Activated T-cell treated with anti-CD3 and anti-CD28 coated beads, Interleukin-2, amount 50 U/mL, for 4 hours (primary cell): Measurements from ENCODE around the gene ZNF37A. TPM values are rescaled to one million over a fixed set of nuclear protein-coding genes. Genes with fewer than 3 reads are reported as not detected.
"Not testable (repeated sequence)": the region's sequence is repeated elsewhere in the genome, so short reads cannot be mapped to it uniquely, and the experiment has no call there.

ENCODE experiments used
- ATAC-seq, 2 donors: fragments of 200-7000 bp; cut with Tn5 transposase; one replicate each; pipeline ENCODE4 v1.10.0; 2021
- DNase-seq: peaks from one replicate; pipeline ENCODE4 v3.0.0-alpha.2; 2020
- H3K27me3 Mint-ChIP-seq: one replicate; pipeline ENCODE4 v1.8.0; 2021; ENCODE audit warnings: low read depth, mixed read lengths
- H3K36me3 Mint-ChIP-seq: one replicate; pipeline ENCODE4 v1.8.0; 2022; ENCODE audit warnings: mixed read lengths; ENCODE audit not compliant: insufficient read depth
- H3K4me1 Mint-ChIP-seq: one replicate; pipeline ENCODE4 v1.8.0; 2021; ENCODE audit warnings: low read depth, mixed read lengths
- H3K4me3 Mint-ChIP-seq: one replicate; pipeline ENCODE4 v1.8.0; 2021; ENCODE audit warnings: mild to moderate bottlenecking, moderate library complexity, mixed read lengths
- H3K9me3 Mint-ChIP-seq: one replicate; pipeline ENCODE4 v1.8.0; 2021; ENCODE audit warnings: mixed read lengths
- total RNA-seq, 3 donors: library from RNA; stranded (reverse); gene quantifications; one replicate each; pipeline ENCODE4 v1.2.1, GENCODE V29; 2021

Gene ZNF37A
- total RNA-seq, 3 donors from 2014 or later = 18.0 to 23.7 (median 19.9) TPM

DNA sequence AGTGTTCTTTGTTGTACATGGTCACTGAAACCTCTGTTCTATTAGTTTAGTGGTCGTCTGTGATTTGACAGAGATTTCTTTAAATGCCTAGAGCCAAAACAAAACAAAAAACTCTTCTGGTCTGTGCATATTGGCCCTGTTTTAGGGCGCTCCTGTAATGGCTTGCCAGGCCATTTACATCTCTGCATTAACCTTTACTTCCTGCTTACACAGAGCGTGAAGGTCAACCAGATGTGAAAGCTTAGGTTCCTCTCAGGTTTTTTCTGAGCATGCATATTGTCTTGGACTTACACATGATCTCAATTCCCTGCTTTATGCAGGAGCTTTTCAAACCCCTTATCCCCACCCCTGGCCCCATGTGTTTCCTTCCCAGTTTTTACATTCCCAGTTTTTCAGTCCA lies 9.6 kb downstream of the ZNF37A start:
- H3K4me3 Mint-ChIP-seq = no peak overlapping the region
- peaks cover 3% of the 10 kb centered on the region for H3K4me1 Mint-ChIP-seq
- H3K27me3 Mint-ChIP-seq = no peaks in the 10 kb centered on the region
- peaks cover 64% of the 10 kb centered on the region for H3K9me3 Mint-ChIP-seq
- H3K36me3 Mint-ChIP-seq = peaks cover 92% of the 10 kb centered on the region
- ATAC-seq = no peak
- DNase-seq = no peak

DNA sequence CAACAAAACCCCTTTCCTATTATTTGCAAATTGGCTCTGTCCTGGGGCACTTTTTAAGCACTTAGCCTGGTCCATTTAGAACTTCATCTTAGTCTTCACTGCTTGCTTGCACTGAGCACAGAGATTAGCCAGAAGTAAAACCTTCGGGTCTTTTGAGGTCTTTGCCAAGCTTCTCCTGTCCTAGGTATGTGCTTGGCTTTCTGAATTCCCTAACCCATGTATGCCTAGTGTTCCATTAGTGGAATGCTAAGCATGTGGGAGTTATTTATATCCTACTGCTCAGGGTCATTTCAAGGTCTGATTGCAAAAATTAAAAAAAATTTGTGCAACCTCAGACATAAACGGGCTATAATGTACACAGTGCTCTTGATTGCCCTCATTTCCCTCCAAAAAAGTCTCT lies 18.0 kb downstream of the ZNF37A start:
- H3K4me3 Mint-ChIP-seq = no peak overlapping the region
- H3K9me3 Mint-ChIP-seq = peaks cover 68% of the 10 kb centered on the region
- DNase-seq (no peak), ATAC-seq (no peak)
- H3K27me3 Mint-ChIP-seq = no peaks in the 10 kb centered on the region
- peaks cover 61% of the 10 kb centered on the region for H3K36me3 Mint-ChIP-seq
- H3K4me1 Mint-ChIP-seq = no peaks in the 10 kb centered on the region

DNA sequence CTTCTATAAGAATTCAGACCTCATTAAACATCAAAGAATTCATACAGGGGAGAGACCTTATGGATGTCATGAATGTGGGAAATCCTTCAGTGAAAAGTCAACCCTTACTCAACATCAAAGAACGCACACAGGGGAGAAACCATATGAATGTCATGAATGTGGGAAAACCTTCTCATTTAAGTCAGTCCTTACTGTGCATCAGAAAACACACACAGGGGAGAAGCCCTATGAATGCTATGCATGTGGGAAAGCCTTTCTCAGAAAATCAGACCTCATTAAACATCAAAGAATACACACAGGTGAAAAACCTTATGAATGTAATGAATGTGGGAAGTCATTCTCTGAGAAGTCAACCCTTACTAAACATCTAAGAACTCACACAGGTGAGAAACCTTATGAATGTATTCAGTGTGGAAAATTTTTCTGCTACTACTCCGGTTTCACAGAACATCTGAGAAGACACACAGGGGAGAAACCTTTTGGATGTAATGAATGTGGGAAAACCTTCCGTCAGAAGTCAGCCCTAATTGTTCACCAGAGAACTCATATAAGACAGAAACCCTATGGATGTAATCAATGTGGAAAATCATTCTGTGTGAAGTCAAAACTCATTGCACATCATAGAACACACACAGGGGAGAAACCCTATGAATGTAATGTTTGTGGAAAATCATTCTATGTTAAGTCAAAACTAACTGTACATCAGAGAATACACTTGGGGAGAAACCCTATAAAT lies 24.1 kb downstream of the ZNF37A start:
- ATAC-seq (no peak), DNase-seq (no peak)
- Mint-ChIP-seq H3K4me1 (no peaks in the 10 kb centered on the region), H3K4me3 (no peak overlapping the region), H3K36me3 (peaks cover 56% of the 10 kb centered on the region), H3K9me3 (peaks cover 68% of the 10 kb centered on the region), H3K27me3 (no peaks in the 10 kb centered on the region)

DNA sequence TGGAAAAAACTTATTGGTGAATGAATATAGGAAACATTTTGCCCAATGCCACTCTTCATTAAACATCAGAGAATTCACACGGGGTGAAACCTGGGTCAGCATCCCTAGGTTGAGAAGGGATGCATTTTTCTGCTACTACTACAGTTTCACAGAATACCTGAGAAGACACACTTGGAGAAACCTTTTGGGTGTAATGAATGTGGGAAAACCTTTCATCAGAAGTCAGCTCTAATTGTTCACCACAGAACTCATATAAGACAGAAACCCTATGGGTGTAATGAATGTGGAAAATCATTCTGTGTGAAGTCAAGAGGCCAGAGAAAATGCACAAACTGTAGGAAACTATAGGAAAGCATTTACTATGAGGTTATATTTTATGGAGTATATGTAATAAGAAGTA lies 24.9 kb downstream of the ZNF37A start:
- ATAC-seq = no peak
- Mint-ChIP-seq H3K4me1 (no peaks in the 10 kb centered on the region), H3K27me3 (no peaks in the 10 kb centered on the region), H3K9me3 (peaks cover 68% of the 10 kb centered on the region), H3K36me3 (peaks cover 53% of the 10 kb centered on the region), H3K4me3 (no peak overlapping the region)
- DNase-seq = no peak

DNA sequence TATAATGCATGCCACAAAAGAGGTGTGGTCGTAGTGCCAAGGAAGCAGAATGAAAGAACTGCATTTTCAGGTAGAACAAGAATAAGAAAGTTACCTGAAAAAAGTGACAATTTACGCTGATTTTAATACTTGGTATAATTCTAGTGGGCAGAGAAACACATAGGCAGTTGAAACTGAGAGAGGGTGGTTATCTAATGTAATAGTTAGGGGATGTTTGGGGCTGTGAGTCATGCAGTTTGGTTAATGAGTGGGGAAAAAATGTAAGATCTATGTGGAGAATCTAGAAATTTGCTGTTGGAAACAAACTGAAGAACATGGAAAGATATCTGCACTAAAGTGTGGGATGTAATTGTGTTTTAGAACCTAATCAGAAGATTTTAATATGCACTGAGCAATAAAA lies 33.7 kb downstream of the ZNF37A start:
- no peaks in the 10 kb centered on the region for H3K4me1 Mint-ChIP-seq
- DNase-seq (no peak), ATAC-seq (no peak)
- H3K36me3 Mint-ChIP-seq = peaks cover 9% of the 10 kb centered on the region
- no peak overlapping the region for H3K4me3 Mint-ChIP-seq
- H3K9me3 Mint-ChIP-seq = peaks cover 75% of the 10 kb centered on the region
- H3K27me3 Mint-ChIP-seq = no peaks in the 10 kb centered on the region

DNA sequence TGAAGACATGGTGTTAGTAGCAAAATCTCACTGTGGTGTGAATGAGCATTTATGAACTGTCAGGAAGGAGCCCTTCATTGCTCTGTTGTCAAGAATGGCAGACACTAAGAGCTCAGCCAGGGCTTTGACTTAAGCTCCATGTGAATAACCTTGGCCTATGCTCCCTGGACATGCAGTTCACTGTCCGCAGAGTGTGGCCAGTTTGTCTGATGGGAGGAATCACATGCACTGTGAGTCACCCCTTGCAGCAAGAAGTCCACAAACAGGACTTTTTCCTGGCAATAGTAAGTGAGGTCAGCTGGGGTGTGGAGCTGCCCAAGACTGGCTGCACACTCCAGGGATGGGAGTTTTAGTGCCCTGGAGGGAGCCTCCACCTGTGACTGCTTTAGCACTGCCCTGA lies 49.5 kb downstream of the ZNF37A start:
- Mint-ChIP-seq H3K36me3 (no peaks in the 10 kb centered on the region), H3K9me3 (peaks cover 7% of the 10 kb centered on the region), H3K27me3 (no peaks in the 10 kb centered on the region), H3K4me1 (no peaks in the 10 kb centered on the region), H3K4me3 (no peak overlapping the region)
- DNase-seq = no peak
- ATAC-seq = no peak

DNA sequence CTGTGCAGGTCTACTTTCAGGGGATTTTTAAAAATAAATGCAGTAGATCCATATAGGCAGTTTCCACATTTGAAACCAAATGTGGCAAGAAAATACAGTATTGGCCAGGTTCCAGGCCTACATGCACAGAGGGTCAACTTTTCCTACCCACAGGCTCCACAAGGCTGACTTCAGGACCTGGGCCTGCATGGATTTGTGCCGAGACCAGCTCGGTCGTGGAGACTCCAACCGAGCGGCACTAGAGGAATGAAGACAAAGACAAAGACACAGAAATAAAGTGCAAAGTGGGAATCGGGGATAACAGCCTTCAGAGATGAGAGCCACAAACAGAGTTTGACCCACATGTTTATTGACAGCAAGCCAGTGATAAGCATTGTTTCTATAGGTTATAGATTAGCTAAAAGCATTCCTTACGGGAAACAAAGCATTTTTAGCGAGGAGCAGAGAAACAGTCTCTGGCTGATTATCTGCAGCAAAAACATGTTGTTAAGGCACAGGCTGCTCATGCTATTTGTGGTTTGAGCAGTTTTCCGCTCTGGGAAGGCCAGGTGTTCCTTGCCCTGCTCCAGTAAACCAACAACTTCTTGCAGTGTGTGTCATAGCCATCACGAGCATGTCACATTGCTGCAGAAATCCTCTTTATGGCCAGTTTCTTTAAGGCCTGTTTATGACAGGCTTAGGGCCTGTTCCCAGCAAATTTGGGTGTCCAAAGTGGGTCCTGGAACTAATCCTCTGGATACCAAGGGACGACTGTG lies 52.6 kb downstream of the ZNF37A start:
- DNase-seq (no peak), ATAC-seq (no peak)
- H3K9me3 Mint-ChIP-seq = peaks cover 4% of the 10 kb centered on the region
- no peaks in the 10 kb centered on the region for H3K4me1 Mint-ChIP-seq
- H3K4me3 Mint-ChIP-seq = no peak overlapping the region
- no peaks in the 10 kb centered on the region for H3K27me3 Mint-ChIP-seq
- no peaks in the 10 kb centered on the region for H3K36me3 Mint-ChIP-seq

DNA sequence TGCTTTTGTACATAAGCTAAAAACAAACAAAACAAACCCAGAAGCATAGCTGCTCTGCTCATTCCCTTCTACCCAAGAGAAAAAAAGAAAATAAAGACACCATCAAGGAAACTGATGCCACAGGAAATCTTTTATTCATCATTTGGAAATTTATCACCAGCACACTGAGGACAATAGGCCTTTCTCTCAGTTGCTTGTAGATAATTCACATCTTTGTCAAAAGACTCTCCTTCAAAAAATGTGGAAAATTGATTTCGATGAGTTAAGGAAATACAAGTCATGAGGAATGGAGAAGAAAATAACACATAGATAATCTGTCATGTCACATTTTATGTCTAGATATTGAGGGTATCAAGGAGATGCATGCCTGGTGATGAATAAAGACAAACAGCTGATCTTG lies 53.5 kb downstream of the ZNF37A start:
- no peaks in the 10 kb centered on the region for H3K4me1 Mint-ChIP-seq
- DNase-seq = no peak

DNA sequence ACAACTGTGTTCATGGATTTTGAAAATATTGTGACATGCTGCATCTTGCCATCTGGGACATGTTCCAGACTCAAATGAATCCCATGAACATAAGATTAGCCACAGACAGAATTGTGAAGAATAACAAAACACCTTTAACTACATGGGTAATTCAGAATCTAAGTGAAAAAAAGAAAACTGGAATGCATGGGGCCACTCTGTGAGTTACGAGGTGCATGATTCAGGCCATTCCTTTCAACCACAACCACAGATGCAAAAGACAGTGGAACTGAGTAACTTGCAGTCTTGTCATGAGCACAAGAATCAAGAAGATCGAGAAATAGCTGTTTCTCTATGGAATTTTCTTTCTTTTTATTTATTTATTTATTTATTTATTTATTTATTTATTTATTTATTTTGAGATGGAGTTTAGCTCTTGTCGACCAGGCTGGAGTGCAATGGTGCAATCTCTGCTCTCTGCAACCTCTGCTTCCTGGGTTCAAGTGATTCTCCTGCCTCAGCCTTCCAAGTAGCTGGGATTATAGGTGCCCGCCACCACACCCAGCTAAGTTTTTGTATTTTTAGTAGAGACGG lies 56.8 kb downstream of the ZNF37A start:
- DNase-seq, H3K4me1 Mint-ChIP-seq, ATAC-seq, H3K9me3 Mint-ChIP-seq, H3K27me3 Mint-ChIP-seq, H3K4me3 Mint-ChIP-seq, H3K36me3 Mint-ChIP-seq: not testable (repeated sequence)

More for the DNA sequence above, 53.5 kb downstream of the ZNF37A start:
- peaks cover 2% of the 10 kb centered on the region for H3K9me3 Mint-ChIP-seq
- no peak overlapping the region for H3K4me3 Mint-ChIP-seq
- ATAC-seq = no peak
- H3K36me3 Mint-ChIP-seq = no peaks in the 10 kb centered on the region
- no peaks in the 10 kb centered on the region for H3K27me3 Mint-ChIP-seq

DNA sequence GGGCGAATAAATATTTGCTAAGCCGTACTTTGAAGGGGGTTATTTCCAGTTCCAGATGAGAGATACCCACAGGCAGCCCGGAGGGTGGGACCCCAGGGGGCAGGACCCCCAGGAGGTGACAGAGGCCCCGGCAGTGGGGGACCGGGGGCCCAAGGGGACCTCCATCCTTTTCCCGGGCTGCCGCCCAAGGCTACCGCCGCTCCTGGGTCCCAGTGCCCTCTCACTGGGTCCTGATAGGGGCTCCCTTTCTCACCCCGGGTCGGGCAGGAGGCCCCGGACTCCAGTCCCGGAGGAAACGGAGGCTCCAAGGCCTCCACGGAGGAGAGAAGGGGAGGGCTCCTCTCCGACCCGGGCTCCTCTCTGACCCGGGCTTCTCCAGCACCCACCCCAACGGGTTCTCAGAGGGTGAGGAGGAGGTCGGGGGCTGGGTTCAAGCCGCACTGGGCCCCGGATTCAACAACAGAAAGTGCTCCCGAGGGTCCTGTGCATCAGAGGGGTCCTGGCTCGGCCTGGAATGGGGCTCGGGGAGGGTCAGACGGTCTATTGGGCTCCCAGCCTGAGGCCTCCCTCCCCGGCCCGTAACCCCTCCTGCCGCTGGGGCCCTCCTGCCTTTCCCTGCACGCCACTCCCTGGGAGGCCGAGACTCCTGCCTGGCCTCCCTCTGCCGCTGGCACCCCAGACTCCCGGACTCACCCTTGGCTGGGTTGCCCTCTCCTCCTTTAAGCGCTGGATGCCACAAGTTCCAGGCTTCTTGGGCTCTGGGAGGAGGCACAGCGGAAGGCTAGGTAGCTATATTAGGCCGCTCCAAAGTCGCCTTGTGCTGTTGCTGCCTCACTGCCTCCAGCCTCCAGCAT lies 62.5 kb downstream of the ZNF37A start:
- ATAC-seq = no peak
- peaks cover 2% of the 10 kb centered on the region for H3K27me3 Mint-ChIP-seq
- DNase-seq = no peak

DNA sequence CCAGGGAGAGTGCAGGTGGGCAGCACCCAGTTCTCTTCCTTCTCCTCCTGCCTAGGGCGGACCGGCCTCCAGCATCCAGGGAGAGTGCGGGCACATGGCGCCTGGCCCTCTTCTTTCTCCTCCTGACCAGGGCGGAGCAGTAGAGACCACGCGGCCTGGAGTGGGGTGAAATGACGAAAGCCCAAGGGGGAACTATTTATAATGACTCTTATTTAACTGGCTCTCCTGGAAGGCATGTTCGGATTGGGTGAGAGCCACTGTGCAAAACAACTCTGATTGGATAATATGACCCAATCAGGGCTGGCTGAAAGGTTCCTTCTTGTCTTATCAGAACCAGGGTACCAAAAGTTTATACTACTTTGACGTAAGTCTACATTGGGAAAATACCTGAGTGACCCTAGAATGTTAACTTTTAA lies 63.1 kb downstream of the ZNF37A start:
- no peak for ATAC-seq
- no peaks in the 10 kb centered on the region for H3K4me1 Mint-ChIP-seq
- H3K4me3 Mint-ChIP-seq = no peak overlapping the region
- H3K9me3 Mint-ChIP-seq = peaks cover 23% of the 10 kb centered on the region
- H3K36me3 Mint-ChIP-seq = no peaks in the 10 kb centered on the region
- no peak for DNase-seq
- peaks cover 2% of the 10 kb centered on the region for H3K27me3 Mint-ChIP-seq

More for the DNA sequence above, 62.5 kb downstream of the ZNF37A start:
- no peak overlapping the region for H3K4me3 Mint-ChIP-seq
- no peaks in the 10 kb centered on the region for H3K4me1 Mint-ChIP-seq
- H3K36me3 Mint-ChIP-seq = no peaks in the 10 kb centered on the region
- H3K9me3 Mint-ChIP-seq = peaks cover 23% of the 10 kb centered on the region

DNA sequence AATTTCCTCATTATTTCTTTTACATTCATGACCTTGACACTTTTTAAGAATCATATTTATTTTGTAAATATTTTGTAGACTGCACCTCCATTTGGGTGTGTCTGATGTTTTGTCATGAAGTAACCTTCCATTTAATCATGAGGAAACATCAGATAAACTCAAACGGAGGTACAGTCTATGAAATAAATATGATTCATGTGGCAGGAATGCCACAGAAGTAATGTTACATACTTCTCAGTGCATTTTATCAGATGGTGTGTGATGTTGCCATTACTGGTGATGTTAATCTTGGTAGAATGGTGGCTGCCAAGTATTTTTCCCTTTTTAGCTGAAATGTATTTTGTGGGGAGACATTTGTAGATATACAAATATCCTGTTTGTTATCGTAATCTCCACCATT lies 64.9 kb downstream of the ZNF37A start:
- Mint-ChIP-seq H3K4me1 (no peaks in the 10 kb centered on the region), H3K36me3 (no peaks in the 10 kb centered on the region), H3K4me3 (no peak overlapping the region), H3K9me3 (peaks cover 23% of the 10 kb centered on the region), H3K27me3 (peaks cover 2% of the 10 kb centered on the region)
- DNase-seq (no peak), ATAC-seq (no peak)

DNA sequence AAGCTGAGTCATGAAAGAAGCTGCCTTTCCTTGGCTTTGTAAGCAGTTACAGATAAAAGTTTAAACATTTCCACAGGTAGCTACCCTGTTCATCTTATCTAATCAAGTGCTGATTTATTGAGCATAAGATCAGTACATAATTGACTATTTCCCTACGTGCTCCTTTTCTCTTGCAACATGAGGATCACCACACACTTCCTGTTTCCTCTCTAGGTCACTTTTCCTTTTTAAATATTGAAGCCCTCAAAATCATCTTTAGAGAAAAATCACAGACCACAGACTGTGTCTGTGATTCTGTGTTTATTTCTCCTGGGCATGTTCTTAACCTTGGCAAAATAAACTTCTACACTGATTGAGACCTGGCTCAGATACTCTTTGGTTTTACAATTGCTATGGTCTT lies 69.5 kb downstream of the ZNF37A start:
- no peaks in the 10 kb centered on the region for H3K27me3 Mint-ChIP-seq
- no peak for ATAC-seq
- H3K4me1 Mint-ChIP-seq = no peaks in the 10 kb centered on the region

DNA sequence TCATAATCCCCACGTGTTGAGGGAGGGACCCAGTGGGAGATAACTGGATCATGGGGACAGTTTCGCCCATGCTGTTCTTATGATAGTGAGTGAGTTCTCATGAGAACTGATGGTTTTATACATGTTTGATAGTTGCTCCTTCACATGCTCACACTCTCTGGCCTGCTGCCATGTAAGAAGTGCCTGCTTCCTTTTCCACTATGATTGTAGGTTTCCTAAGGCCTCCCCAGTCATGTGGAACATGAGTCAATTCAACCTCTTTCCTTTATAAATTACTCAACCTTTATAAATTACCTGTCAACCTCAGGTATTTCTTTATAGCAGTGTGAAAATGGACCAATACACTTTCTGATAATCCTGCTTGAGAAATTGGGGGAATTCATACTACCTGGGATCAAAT lies 80.2 kb downstream of the ZNF37A start:
- ATAC-seq (no peak), DNase-seq (no peak)
- H3K4me3 Mint-ChIP-seq = no peak overlapping the region
- H3K27me3 Mint-ChIP-seq = peaks cover 1% of the 10 kb centered on the region
- H3K4me1 Mint-ChIP-seq = no peaks in the 10 kb centered on the region
- H3K36me3 Mint-ChIP-seq = no peaks in the 10 kb centered on the region
- H3K9me3 Mint-ChIP-seq = no peaks in the 10 kb centered on the region

More for the DNA sequence above, 69.5 kb downstream of the ZNF37A start:
- Mint-ChIP-seq H3K9me3 (peaks cover 20% of the 10 kb centered on the region), H3K36me3 (no peaks in the 10 kb centered on the region), H3K4me3 (no peak overlapping the region)
- no peak for DNase-seq
